GM21423 (cell line): ENCODE results near the gene CNTNAP3.
"Not testable (repeated sequence)": the region's sequence is repeated elsewhere in the genome, so short reads cannot be mapped to it uniquely, and the experiment has no call there.

Experiments
- ATAC-seq: cut with Tn5 transposase; IDR thresholded peaks from one replicate; pipeline ENCODE4 v1.9.1; 2021; ENCODE audit warnings: mild to moderate bottlenecking, moderate library complexity; ENCODE audit not compliant: unreplicated experiment

CNTNAP3 gene

GRCh38 chr9:39073537-39073936 lies 214.4 kb downstream of the CNTNAP3 start:
- ATAC-seq: not testable (repeated sequence)

- not testable (repeated sequence) for ATAC-seq
Observed at GRCh38 chr9:39067683-39068082, 220.3 kb downstream of the CNTNAP3 start.

- ATAC-seq: not testable (repeated sequence)
Observed at GRCh38 chr9:39062966-39063365, 225.0 kb downstream of the CNTNAP3 start.

- ATAC-seq: not testable (repeated sequence)
Observed at GRCh38 chr9:39054453-39054852, 233.5 kb downstream of the CNTNAP3 start.

- not testable (repeated sequence) for ATAC-seq
Observed at GRCh38 chr9:39046833-39047232, 241.1 kb downstream of the CNTNAP3 start.

- ATAC-seq: not testable (repeated sequence)
Observed at GRCh38 chr9:39042352-39042803, 245.6 kb downstream of the CNTNAP3 start.

- ATAC-seq: not testable (repeated sequence)
Observed at GRCh38 chr9:39041774-39042173, 246.2 kb downstream of the CNTNAP3 start.

- not testable (repeated sequence) for ATAC-seq
Observed at GRCh38 chr9:39039148-39039547, 248.8 kb downstream of the CNTNAP3 start.

GRCh38 chr9:39038221-39038620 lies 249.7 kb downstream of the CNTNAP3 start:
- not testable (repeated sequence) for ATAC-seq

GRCh38 chr9:39033849-39034248 lies 254.1 kb downstream of the CNTNAP3 start:
- not testable (repeated sequence) for ATAC-seq

- not testable (repeated sequence) for ATAC-seq
Observed at GRCh38 chr9:39030204-39031019, 257.6 kb downstream of the CNTNAP3 start.

GRCh38 chr9:39028855-39029254 lies 259.1 kb downstream of the CNTNAP3 start:
- not testable (repeated sequence) for ATAC-seq

- ATAC-seq: not testable (repeated sequence)
Observed at GRCh38 chr9:39028168-39028567, 259.8 kb downstream of the CNTNAP3 start.

- ATAC-seq: not testable (repeated sequence)
Observed at GRCh38 chr9:39025911-39026588, 261.9 kb downstream of the CNTNAP3 start.
